Effector memory CD8-positive, alpha-beta T cell (primary cell): Measurements from ENCODE around the gene MTCH1.

Experiments
- ATAC-seq: fragments of 150-1000 bp; cut with Tn5 transposase; replicated peaks from 2 replicates; pipeline ENCODE4 v1.10.0; 2021; ENCODE audit warnings: mild to moderate bottlenecking, moderate library complexity
- DNase-seq, 3 experiments: peaks; one replicate each; pipeline ENCODE4 v3.0.0; 2021
- H3K27ac Mint-ChIP-seq, 2 donors: one replicate each; pipeline ENCODE4 v1.8.0; 2022; ENCODE audit warnings: mild to moderate bottlenecking in 2 of 2, mixed read lengths in 2 of 2, moderate library complexity in 2 of 2
- H3K27me3 Mint-ChIP-seq, 2 donors: one replicate each; pipeline ENCODE4 v1.8.0; 2022; ENCODE audit warnings: mixed read lengths in 2 of 2
- H3K36me3 Mint-ChIP-seq: one replicate; pipeline ENCODE4 v1.8.0; 2022; ENCODE audit warnings: mild to moderate bottlenecking, moderate library complexity, mixed read lengths; ENCODE audit not compliant: insufficient read depth
- H3K4me1 Mint-ChIP-seq, 2 donors: one replicate each; pipeline ENCODE4 v1.8.0; 2022; ENCODE audit warnings: low read depth in 2 of 2, mixed read lengths in 2 of 2
- H3K4me3 Mint-ChIP-seq, 2 donors: one replicate each; pipeline ENCODE4 v1.8.0; 2022; ENCODE audit warnings: mild to moderate bottlenecking in 2 of 2, mixed read lengths in 2 of 2, moderate library complexity in 2 of 2
- H3K9me3 Mint-ChIP-seq, 2 donors: one replicate each; pipeline ENCODE4 v1.8.0; 2022; ENCODE audit warnings: mixed read lengths in 2 of 2

Gene MTCH1

DNA sequence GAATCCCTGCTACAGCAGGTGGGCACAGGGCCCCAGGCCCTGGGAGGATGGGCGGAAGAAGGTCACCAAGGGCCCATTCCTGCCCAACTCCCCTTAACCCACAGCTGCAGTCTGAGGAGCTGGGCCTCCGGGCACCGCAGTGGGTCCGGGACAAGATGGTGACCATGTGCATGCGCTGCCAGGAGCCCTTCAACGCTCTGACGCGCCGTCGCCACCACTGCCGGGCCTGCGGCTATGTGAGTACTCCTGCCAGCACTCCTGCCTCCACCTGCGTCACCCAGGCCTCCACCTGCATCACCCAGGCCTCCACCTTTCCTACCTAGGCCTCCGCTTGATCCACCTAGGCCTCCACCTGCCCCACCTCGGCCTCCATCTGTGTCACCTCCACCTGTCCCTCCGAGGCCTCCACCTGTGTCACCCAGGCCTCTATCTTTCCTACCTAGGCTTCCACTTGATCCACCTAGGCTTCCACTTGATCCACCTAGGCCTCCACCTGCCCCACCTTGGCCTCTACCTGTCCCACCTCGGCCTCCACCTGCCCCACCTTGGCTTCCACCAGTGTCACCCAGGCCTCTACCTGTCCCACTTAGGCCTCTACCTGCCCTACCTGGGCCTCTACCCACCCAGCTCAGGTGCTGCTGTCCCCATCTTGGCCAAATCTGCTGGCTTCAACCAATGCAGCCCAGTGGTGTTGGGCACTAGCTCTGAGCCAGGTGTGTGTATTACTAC, 36.3 kb upstream of the MTCH1 start:
- peak overlapping the region in 1 of 2 donors; percentile 15 for H3K4me3 Mint-ChIP-seq
- H3K36me3 Mint-ChIP-seq = peaks cover 15% of the 10 kb centered on the region
- no peaks in the 10 kb centered on the region for H3K9me3 Mint-ChIP-seq
- H3K27ac Mint-ChIP-seq = peak overlapping the region; percentile 87
- no peak for DNase-seq
- no peaks in the 10 kb centered on the region for H3K27me3 Mint-ChIP-seq
- ATAC-seq = no peak
- peaks cover 42 to 54% of the 10 kb centered on the region in 2 donors for H3K4me1 Mint-ChIP-seq

DNA sequence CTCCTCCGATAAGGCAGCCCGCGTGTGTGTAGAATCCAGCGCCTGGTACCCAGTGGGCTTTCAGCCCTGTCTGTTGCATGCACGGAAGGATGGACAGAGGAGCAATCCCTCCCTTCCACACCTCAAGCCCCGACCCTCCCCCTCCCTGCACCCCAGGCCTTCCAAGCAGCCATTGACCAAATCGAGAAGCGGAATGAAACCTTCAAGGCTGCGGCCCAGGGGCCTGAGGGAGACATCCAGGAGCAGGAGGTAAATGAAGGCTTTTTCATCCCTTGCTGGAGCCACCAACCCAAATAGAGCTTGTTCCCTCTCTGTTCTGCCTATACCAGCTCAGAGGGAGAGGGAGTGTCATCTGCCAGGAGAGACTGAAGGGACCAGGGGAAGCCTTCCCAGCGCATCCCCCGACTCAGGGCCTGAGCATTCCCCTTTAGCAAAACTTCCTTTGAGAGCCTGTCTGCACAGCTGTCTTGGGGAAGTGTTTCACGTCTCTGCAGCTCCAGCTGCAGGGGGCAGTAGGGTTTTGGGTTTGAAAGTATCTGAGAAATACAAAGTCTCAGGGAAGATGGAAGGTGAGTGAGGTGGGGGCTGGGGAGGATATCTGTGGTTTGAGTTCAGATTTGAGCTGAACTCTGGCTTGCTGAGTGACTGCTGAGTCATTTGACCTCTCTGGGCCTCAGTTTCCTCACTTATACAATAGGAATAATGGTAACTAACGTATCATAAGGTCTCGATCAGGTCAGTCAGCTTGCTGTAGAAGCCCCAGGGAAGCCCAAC, 35.5 kb upstream of the MTCH1 start:
- peak; percentile 48 to 61 (median 54) for DNase-seq
- H3K27ac Mint-ChIP-seq = peak overlapping the region; percentile 87
- peaks cover 15% of the 10 kb centered on the region for H3K36me3 Mint-ChIP-seq
- peak; percentile 28 for ATAC-seq
- no peaks in the 10 kb centered on the region for H3K9me3 Mint-ChIP-seq
- H3K4me3 Mint-ChIP-seq = peak overlapping the region in 1 of 2 donors; percentile 54
- peaks cover 42 to 54% of the 10 kb centered on the region in 2 donors for H3K4me1 Mint-ChIP-seq
- H3K27me3 Mint-ChIP-seq = no peaks in the 10 kb centered on the region

DNA sequence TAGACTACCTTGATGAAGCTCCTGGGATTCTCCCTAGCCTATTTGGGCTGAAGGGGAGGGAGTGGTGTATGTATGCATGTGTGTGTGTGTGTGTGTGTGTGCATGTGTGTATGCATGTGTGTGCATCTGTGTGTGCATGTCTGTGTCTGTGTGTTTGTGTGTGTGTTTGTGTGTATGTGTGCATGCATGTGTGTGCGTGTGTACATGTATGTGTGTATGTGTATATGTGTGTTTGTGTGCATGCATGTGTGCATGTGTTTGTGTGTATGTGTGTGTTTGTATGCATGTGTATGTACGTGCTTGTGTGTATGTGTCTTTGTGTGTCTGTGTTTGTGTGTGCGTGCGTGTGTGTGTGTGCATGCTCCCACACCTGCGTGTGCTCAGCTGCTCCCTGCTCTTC, 34.8 kb upstream of the MTCH1 start:
- H3K4me1 Mint-ChIP-seq = peaks cover 37 to 51% of the 10 kb centered on the region in 2 donors
- ATAC-seq (no peak), DNase-seq (no peak)
- peaks cover 12% of the 10 kb centered on the region for H3K36me3 Mint-ChIP-seq
- no peaks in the 10 kb centered on the region for H3K27me3 Mint-ChIP-seq
- no peaks in the 10 kb centered on the region for H3K9me3 Mint-ChIP-seq
- peak overlapping the region in 1 of 2 donors; percentile 65 for H3K27ac Mint-ChIP-seq
- H3K4me3 Mint-ChIP-seq = no peak overlapping the region

DNA sequence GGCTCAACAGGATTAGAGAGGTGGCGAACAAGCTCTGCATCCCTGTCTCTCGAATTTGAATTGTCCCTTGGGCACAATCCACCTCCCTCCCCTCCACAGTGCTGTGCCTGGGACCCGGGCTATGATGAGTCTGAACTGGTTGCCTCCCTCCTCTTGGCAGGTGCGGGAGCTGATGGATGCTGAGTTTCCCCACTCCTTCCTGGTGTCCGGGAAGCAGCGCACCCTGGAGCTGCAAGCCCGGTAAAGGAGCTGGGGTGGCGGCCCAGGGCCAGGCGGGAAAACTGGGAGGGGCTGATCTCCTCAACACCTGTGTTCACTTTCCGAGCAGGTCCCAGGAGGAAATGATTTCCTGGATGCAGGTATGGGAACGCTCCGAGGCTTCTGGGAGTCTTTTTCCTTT, 34.4 kb upstream of the MTCH1 start:
- no peak overlapping the region for H3K4me3 Mint-ChIP-seq
- H3K27ac Mint-ChIP-seq = peak overlapping the region in 1 of 2 donors; percentile 65
- ATAC-seq = no peak
- H3K4me1 Mint-ChIP-seq = peaks cover 37 to 48% of the 10 kb centered on the region in 2 donors
- no peaks in the 10 kb centered on the region for H3K9me3 Mint-ChIP-seq
- no peaks in the 10 kb centered on the region for H3K27me3 Mint-ChIP-seq
- H3K36me3 Mint-ChIP-seq = peaks cover 12% of the 10 kb centered on the region
- DNase-seq = no peak

DNA sequence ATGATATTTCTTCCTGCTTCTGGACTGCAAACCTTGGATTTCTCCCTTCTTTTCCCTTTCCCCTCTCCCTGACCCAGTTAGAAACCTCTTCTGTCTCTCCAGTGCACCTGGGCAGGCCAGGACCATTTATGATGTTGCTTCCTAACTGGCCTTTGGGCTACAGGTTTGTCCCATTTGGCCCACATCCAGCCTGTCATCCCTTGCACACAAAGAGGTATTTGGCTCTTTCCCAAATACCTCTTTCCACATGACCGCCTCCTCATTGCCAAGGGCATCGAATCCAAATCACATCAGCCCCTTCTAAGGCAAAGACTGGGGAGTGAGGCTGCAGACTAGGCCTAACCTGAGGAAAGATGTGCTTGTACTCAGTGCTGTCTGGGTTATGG, 33.1 kb upstream of the MTCH1 start:
- H3K27me3 Mint-ChIP-seq = no peaks in the 10 kb centered on the region
- H3K36me3 Mint-ChIP-seq = peaks cover 8% of the 10 kb centered on the region
- DNase-seq (no peak), ATAC-seq (no peak)
- H3K4me1 Mint-ChIP-seq = peaks cover 31 to 42% of the 10 kb centered on the region in 2 donors
- peak overlapping the region; percentile 12 to 65 for H3K27ac Mint-ChIP-seq
- no peak overlapping the region for H3K4me3 Mint-ChIP-seq
- no peaks in the 10 kb centered on the region for H3K9me3 Mint-ChIP-seq

DNA sequence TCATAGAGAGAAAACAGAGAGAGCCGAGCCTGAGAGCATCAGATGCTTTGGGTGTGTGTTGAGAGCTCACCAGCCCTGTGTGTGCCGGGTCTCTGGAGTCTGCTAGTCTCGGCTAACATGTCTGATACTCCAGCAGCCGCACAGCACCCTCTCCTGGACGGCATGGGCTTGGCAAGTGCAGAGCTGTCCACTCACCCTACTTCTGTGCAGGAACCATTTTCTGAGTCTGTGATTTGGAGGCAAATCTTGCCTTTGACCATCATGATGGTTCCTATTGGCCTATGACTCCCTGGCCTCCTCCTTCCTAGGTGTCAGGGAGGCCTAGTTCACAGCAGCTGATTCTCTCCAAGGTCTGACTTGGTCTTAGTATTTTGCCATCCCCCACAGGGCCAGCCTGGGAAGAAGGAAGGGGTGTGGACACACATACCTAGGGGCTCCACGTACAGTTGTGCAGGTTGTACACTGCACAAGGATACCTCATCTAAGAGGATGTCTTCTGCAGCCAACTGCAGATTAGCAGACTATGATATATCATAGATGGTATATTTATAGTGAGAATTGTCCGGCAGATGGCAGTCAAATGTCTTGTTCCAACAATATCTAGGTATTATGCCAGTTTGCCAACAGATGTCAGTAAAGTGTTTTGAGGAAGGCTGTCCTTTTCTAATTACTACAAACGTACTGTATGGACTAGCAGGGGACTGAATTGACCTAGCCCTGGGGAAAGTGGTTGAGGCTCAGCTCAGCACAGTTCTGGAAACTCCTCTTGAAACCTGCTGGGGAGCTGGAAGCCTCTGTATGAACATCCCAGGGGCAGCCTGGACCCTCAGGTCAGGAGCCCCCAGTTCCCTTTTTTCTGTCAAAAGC, 32.4 kb upstream of the MTCH1 start:
- peak overlapping the region; percentile 12 to 65 for H3K27ac Mint-ChIP-seq

DNA sequence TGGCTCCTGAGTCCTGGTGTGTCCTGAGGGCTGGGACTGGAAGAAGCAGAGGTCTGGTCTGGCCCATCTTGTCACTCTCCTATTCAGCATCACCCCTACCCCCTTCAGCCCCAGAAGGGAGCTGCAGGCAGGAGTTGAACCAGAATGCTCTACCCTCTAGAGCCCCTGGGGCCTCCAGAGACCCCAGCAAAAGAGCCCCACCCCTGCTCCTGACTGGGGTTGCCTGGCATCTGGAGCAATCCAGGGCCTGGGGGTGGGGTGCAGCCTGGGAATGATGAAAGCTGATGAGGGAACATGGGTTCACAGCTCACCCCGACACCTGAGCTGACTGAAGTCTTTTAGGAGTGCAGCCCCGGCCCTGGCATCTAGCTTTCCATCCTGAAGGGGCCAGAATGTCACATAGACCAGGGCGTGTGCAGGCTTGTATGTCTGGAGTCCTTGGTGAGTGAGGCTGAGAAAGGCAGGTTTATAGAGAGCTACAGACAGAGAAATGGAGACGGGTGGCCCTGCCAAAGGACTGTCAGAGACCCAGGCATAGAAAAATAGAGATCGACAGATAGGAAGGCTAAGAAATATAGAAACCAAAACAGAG, 31.7 kb upstream of the MTCH1 start:
- Mint-ChIP-seq H3K36me3 (peaks cover 8% of the 10 kb centered on the region), H3K4me1 (peaks cover 24 to 35% of the 10 kb centered on the region in 2 donors), H3K9me3 (no peaks in the 10 kb centered on the region), H3K27ac (peak overlapping the region in 1 of 2 donors; percentile 0), H3K4me3 (peak overlapping the region in 1 of 2 donors; percentile 1), H3K27me3 (no peaks in the 10 kb centered on the region)
- DNase-seq = no peak
- no peak for ATAC-seq

More for the DNA sequence above, 32.4 kb upstream of the MTCH1 start:
- H3K4me3 Mint-ChIP-seq = peak overlapping the region in 1 of 2 donors; percentile 1
- no peaks in the 10 kb centered on the region for H3K9me3 Mint-ChIP-seq
- no peaks in the 10 kb centered on the region for H3K27me3 Mint-ChIP-seq
- ATAC-seq (peak; percentile 94), DNase-seq (peak; percentile 81 to 89 (median 87))
- H3K4me1 Mint-ChIP-seq = peaks cover 31 to 42% of the 10 kb centered on the region in 2 donors
- peaks cover 8% of the 10 kb centered on the region for H3K36me3 Mint-ChIP-seq

DNA sequence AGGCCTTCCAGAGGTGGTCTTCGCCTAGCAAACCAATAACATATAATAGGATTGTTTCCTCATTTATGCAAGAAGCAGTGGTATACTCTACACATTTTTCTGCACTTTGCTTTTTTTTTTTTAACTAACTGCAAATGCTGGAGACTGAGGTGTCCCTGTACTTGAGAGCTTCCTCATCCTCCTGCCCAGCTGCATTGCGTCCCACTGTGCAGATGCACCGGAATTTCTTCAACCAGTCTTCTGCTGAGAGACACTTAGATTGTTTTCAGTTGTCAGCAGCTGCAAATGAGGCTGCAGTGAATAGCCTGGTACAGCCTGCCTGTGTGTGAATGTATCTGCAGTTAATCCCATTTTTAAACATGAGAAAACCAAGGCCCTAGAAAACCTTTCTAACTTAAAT, 31.0 kb upstream of the MTCH1 start:
- Mint-ChIP-seq H3K27me3 (no peaks in the 10 kb centered on the region), H3K9me3 (no peaks in the 10 kb centered on the region), H3K27ac (no peak overlapping the region), H3K4me1 (peaks cover 18 to 28% of the 10 kb centered on the region in 2 donors), H3K36me3 (peaks cover 9% of the 10 kb centered on the region), H3K4me3 (no peak overlapping the region)
- ATAC-seq = no peak
- no peak for DNase-seq

DNA sequence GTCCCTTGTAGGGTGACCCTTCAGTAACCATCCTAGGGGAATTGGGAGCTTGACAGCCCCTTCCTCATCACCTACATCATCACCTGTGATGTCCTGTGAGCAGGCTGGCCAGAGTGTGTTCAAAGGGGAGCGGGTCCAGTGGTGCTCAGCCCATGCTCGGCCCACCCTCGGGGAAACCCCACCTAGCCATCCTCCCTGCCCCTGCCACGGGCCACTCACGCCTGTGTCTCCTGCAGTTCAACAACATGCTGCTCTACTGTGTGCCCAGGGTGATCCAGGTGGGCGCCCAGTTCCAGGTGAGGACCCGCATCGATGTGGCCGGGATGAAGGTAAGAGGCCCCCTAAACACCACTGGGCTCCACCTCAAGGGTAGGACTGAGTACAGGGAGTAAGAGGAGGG, 29.5 kb upstream of the MTCH1 start:
- H3K9me3 Mint-ChIP-seq = no peaks in the 10 kb centered on the region
- no peak for DNase-seq
- no peak overlapping the region for H3K4me3 Mint-ChIP-seq
- H3K4me1 Mint-ChIP-seq = peaks cover 11 to 19% of the 10 kb centered on the region in 2 donors
- no peaks in the 10 kb centered on the region for H3K27me3 Mint-ChIP-seq
- H3K27ac Mint-ChIP-seq = no peak overlapping the region
- no peak for ATAC-seq
- H3K36me3 Mint-ChIP-seq = peaks cover 9% of the 10 kb centered on the region

DNA sequence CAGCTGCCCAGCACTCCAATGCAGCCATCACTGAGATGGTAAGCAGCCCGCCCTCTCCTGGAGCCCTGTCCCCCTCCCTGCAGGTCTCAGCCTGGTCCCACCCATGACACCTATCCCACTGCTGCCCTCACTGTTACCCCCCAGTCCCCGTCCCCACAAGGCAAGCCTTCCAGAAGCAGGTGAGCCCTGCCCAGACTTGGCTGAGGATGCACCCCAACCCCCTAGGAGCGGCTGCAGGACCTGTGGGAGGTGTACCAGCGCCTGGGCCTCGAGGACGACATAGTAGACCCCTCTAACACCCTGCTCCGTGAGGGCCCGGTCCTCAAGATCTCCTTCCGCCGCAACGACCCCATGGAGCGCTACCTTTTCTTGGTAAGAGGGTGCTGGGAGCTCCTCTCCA, 28.7 kb upstream of the MTCH1 start:
- ATAC-seq (no peak), DNase-seq (no peak)
- H3K9me3 Mint-ChIP-seq = no peaks in the 10 kb centered on the region
- no peak overlapping the region for H3K4me3 Mint-ChIP-seq
- peaks cover 9% of the 10 kb centered on the region for H3K36me3 Mint-ChIP-seq
- no peak overlapping the region for H3K27ac Mint-ChIP-seq
- no peaks in the 10 kb centered on the region for H3K27me3 Mint-ChIP-seq
- H3K4me1 Mint-ChIP-seq = peaks cover 11 to 19% of the 10 kb centered on the region in 2 donors

DNA sequence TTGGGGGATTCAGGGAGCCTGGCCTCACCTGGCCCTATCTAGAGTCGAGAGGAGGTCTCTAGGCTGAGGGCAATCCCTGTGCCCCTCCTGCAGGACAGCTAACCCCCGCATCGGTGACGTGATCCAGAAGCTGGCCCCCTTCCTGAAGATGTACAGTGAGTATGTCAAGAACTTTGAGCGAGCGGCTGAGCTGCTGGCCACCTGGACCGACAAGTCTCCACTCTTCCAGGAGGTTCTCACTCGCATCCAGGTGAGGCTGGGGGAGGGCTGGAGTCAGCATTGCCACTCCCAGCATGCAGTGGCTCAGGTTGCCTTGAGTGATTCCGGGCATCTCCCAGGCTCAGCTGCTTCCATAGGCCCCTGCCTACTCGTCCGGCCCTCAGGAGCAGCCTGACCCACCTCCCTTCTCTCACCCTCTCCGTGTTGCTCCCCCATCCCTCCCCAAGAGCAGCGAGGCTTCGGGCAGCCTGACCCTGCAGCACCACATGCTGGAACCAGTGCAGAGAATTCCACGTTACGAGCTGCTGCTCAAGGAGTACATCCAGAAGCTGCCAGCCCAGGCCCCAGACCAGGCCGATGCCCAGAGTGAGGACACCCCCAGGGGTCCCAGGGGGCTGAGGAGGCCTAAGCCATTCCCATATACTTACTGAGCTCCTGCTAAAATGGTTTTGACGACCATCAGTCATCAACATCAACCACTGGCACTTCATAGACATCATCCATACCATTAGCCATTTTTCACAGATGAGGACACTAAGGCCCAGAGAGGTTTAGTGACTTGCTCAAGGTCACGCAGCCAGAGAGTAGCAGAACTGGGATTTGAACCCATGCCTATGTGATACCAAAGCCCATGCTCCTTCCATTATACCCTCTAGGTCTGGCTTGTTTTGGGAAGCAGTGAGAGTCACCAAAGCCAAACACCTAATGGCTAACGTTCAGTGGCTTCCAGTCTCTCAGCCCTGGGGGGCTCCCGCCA, 27.8 kb upstream of the MTCH1 start:
- no peak for DNase-seq
- Mint-ChIP-seq H3K27ac (no peak overlapping the region), H3K4me1 (peaks cover 6 to 11% of the 10 kb centered on the region in 2 donors), H3K27me3 (no peaks in the 10 kb centered on the region), H3K9me3 (no peaks in the 10 kb centered on the region), H3K4me3 (no peak overlapping the region), H3K36me3 (peaks cover 9% of the 10 kb centered on the region)
- ATAC-seq = no peak

DNA sequence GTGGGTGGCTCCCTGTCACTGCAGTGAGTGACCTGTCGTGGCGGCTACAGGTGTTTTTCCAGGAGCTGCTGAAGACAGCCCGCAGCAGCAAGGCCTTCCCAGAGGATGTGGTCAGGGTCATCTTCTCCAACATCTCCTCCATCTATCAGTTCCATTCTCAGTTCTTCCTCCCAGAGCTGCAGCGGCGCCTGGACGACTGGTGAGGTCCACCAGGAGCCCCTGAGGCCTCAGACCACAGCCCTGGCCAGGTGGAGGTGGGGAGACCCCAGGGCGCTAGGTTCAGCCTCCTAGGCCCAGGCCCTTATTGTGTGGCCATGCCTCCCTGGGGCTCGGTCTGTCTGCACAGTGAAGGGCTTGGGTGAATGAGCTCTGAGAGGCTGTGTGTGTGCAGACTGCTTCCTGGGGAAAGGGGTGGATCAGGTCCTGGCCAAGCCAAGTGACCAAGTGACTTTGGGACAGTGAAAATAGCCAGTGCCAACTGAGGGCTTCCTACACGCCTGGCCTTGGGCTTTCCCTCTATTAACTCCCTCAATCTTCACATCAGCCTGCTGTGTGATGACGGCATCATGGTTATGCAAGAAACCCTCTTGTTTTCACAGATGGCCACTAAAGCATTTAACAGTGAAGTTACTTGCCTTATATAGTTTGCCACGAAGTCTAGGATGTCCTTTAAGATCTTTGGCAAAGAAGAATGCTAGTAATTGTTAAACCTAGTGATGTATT, 25.8 kb upstream of the MTCH1 start:
- no peak for DNase-seq
- Mint-ChIP-seq H3K4me3 (no peak overlapping the region), H3K36me3 (peaks cover 3% of the 10 kb centered on the region), H3K27me3 (no peaks in the 10 kb centered on the region), H3K4me1 (peaks cover 2 to 7% of the 10 kb centered on the region in 2 donors), H3K9me3 (no peaks in the 10 kb centered on the region), H3K27ac (no peak overlapping the region)
- no peak for ATAC-seq
